ENCODE data around the gene ERAS.

The ERAS gene, protein sequence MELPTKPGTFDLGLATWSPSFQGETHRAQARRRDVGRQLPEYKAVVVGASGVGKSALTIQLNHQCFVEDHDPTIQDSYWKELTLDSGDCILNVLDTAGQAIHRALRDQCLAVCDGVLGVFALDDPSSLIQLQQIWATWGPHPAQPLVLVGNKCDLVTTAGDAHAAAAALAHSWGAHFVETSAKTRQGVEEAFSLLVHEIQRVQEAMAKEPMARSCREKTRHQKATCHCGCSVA

DNA sequence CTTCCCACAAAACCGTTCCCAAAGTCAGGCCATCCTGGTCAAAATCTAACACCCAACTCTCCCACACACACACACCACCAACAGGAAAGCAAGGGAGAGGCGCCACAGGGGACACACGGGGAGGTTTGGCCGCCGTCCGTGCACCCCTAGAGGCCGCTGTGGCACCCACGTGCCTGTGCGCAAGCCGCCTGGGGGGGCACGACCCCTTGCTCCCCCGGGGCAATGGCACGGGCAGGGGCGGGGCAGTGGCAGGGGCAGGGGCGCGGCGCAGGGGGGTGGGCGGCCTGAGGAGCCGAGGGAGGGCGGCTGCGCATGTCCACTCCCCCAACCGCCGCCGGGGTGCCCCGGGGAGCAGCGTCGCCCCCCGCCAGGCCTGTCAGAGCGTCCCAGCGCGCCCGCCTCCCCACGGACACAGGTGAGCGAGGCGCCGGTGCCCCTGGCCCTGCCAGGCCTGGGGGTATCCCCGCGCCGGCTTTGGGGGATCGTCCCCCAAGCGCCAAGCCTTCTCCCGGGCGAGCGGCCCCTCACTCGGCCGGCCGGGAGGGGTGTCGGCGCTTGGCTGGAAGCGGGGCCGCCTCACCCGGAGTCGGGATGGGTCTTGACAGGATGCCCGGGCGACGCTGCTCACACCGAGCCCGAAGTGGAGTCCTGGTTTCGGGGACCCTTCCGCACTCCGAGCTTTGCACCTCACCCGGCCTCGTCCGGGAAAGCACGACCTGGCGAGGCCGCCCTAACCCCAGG, at the start of gene ERAS:
ERAS (plus strand) TSS at position 379 of the 741 bp plus-strand sequence. CDS start 2,611 bp downstream, outside the sequence.
- no peak for DNase-seq

DNA sequence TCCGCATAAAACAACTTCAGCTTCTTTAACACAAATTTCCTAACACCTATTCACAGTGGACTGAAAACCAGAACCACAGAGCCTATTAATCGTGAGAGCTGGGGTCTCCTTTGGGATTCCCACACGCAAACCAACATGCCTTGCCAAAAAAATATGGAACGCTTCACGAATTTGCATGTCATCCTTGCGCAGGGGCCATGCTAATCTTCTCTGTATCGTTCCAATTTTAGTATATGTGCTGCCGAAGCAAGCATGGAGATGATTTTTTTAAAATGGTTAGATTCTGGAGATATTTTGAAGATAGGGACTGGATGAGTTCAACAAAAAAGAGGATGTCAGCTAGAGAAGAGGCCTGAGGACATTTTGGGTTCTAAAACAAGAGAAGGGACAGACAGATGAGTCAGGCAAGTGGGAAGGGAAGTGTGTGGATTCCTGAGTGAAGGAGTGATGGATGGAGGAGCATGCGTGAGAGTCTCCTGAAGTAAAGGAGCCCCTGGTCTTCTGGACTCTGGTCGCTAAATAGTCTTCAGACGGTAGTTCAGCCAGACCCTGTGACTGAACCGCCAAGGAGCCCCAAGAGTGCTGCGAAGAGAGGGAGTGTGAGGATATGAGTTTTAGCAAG, 49.4 kb upstream of the ERAS start:
- no peak for DNase-seq

DNA sequence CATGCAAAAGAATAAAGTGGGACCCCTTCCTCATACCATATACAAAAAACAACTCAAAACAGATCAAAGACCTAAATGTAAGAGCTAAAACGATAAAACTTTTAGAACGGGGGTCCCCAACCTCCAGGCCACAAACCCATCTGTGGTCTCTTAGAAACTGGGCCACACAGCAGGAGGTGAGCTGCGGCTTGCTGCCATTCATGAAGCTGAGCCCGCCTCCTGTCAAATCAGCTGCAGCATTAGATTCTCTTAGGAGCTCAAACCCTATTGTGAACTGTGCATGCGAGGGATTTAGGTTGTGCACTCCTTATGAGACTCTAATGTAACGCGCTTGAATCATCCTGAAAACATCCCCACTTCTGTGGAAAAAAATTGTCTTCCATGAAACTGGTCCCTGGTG, 46.9 kb upstream of the ERAS start:
- no peak for DNase-seq

DNA sequence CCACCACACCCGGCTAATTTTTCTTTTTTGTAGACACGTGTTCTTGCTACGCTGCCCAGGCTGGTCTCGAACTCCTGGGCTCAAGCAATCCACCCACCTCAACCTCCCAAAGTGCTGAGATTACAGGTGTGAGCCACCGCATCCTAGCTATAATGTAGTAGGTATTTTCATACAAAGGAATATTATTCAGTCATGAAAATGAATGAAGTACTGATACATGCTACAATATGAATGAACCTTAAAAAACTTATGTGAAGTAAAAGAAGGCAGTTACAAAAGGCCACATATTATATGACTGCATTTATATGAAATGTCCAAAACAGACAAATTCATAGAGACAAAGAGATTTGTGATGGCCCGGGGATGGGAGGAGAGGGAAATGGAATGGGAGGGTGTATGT, 44.6 kb upstream of the ERAS start:
- no peak for DNase-seq

DNA sequence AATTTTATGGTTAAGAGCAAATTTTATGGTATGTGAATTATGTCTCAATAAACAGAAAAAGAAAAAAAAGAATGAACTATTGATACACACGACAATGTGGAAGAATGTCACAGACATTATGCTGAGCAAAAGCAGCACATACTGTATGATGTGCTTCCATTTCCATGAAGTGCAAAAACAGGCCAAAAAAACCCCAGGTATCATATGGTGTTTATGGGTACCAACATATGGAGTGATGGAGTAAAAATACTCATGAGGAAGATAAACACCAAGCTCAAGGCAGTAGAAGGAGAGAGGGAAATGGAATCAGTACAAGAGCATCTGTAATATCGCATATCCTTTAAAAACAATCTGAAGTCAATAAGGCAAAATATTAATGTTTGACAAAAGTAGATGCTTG, 44.1 kb upstream of the ERAS start:
- DNase-seq: no peak

DNA sequence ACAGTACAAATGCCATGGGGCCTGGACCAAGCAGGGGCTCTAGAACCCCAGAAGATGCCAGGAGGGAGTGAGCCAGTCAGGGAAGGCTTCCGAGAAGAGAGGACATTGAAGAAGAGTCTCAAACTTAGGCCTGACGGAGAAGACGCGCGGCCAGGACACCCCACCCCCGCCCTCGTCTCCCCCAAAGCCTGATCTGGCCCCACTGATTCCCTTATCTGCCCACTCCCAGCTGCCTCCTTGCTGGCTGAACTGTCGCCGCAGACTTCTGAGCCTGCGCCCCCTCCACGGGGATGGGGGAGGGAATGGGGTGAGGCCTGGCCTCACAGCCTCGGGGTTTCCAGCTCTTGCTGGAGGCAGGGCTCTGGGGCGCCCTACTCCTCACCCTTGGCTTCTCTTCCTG, 43.5 kb upstream of the ERAS start:
- no peak for DNase-seq

DNA sequence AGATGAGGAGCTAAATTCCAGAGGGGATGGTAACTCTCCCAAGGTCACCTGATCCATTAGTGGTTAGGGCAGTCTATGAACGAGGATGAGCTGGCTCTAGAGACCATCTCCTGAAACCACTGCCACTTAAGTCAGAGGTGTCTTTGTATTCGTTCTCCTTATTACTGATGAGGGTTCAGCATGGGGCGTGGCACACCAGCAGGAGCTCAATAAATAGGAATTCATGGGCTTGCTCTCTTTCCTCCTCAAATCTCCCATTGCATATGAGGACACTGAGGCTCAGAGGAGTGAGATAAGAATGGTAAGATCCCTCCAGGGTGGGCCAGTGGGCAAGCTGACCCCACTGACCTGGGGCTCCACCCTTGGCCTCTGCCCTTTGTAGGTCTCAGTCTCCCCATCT, 41.6 kb upstream of the ERAS start:
- DNase-seq: no peak

DNA sequence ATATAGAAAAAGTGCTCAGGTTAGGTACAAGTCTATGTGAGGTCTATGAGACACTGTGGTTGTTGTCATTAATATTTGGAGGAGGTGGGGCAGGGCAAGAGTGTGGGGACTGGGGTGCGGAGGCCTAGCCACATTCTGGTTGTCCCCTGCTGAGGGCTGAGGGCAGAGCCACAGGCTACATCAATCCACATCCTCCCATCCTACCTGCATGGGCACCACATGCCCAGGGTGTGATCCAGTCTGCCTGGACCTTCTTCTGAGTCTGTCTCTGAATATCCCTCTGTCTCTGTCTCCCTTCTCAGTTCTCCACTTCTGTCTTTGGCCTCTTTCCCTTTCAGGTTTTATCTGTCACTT, 41.1 kb upstream of the ERAS start:
- no peak for DNase-seq

DNA sequence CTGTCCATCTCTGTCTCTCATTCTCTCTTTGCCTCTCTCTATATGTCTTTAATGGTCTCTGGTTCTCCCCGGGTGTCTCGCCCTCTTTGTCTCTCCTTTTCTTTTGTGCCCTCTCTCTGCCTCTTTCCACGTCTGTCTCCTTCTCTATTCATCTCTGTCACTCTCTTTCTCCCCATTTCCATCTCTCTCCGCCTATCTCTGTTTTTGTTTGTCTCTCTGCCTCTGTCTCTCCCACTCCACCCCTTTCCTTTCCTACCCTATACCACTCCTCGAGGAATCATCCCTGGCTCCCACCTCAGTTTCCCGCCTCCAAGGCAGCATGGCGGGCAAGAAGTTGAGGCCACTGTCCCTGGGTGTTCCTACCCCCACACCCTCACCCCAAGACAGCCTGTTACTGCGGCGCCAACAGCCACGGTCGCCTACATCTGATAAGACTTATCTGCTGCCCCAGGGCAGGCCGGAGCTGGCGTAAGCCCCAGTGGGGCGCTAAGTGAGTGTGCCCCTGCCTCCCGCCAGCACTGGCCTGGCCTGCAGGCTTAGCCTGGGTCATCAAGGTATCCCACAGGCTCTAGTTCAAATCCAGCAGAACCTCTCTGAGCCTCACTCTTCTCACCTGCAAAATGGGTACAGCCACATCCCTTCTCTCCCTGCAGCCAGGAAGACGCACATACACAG, 40.6 kb upstream of the ERAS start:
- no peak for DNase-seq

DNA sequence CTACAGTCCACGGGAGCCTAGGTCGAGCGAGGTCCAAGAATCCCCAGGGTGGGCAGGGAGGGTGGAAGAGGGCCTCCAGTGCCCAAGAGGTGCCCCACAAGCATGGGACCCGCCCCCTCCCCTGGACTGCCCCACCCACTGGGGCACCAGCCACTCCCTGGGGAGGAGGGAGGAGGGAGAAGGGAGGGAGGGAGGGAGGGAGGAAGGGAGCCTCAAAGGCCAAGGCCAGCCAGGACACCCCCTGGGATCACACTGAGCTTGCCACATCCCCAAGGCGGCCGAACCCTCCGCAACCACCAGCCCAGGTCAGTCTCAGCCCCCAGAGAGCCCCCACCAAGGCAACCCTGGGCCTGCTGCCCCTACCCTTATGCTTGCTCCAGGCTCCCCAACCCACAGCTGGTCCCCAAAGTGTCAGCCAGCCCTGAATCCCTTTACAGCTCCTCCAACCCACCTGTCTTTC, 39.9 kb upstream of the ERAS start, which contains the start of gene GATA1:
GATA1 (plus strand) TSS at position 250 of the 460 bp plus-strand sequence. CDS start 4,520 bp downstream, outside the sequence.
- no peak for DNase-seq

DNA sequence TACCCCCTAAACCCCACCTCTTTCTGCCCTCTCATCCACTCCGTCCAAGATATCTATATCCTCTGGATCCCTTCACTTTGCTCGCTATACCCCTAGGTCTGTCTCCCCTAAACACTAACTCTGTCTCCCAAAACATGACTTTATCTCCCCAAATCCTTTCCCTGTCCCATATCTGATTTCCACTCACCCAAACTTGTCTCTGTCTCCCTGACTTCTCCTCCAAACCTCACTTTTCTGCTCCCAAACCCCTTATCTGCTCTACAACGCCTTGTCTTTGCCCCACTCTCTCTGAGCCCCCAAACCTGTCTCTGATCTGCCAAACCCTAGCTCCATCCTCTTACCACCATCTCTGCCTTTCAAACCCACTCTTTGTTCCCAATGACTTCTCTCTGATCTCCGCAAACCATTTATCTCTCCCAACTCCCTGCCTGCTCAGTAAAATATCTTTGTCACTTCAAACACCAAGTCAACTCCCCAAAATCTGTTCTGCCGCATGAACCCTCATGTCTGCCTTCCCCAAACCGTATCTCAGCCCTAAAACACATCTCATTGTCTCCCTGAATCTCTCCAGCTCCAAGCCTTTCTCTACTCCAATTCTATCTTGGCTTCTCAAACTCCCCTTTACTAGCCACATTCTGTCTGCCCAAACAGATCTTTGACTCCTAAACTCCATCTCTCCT, 39.3 kb upstream of the ERAS start:
- DNase-seq: no peak

DNA sequence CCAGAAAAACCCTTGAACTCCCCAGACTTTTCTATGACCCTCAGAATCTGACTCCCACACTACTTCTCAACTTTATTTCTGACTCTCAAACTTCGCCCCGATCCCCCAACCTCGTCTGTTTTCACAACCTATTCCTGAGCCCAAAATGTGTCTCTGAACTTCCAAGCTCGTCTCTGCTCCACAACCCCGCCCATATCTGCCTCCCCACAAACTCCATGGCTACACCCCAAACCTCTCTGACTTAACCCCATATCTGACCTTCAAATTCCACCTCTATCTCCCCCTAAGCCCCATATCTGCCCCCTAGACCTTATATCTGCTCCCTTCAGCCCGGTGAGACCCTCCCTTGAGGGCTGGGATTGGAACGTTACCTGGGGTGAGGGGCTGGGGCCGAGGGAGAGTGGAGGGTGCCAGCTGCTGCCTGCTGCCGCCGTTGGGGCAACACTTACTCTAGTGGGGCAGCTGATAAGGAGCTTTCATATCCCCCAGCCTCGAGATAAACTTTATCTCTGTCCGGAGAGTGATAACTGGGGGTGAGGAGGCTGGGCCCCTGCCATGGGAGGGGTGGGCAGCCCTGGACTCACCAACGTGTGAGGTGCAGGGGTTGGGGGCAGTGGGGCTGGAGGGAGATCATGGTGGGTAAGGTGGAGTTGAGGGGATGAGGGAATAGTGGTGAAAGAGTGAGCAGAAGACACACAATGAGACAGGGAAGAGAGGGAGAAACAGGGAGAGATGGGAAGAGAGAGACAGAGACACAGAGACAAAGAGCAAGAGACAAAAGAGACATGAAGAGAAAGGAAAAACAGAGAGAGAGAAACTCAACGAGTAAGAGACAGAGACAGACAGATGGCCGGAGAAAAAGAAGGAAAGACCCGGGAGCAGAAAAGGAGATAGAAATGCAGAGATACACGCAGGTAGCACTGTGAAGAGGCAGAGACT, 38.5 kb upstream of the ERAS start:
- no peak for DNase-seq

DNA sequence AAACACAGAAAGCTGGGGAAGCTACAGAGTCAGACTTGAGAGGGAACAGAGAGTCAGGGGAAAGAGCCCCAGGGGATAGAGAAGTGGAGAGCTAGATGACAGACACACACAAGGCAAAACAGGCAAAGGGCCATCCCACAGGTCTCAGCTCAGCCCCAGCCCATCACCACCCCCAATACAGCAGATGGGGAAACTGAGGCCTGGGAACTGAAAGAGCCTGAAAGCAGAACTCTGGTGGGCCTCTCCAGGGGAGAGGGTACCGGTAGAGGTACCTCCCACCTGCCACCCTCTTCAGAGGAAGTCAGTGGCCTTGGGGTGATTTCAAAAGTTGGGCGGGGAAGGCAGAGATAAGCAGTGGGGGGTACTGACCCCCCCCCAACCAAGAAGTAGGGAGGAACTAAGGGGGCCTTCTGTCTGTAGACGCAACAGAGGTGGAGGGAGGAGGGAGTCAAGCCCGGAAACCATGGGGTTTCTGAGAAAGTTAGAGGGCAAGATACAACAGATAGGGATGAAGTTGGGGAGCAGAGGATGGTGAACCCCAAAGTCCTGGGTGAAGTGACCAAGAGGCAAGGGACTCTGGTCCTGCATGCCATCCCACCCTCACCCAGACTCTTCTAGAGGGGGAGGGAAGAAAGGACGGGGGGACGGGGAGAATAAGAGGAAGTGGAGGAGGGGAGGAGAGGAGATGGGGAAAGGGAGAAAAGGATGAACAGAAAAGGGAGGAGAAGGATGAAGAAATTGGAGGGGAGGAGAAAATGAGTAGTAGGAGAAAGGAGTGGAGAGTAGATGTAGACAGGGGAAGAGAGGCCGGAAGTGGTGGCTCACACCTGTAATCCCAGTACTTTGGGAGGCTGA, 36.7 kb upstream of the ERAS start:
- no peak for DNase-seq

DNA sequence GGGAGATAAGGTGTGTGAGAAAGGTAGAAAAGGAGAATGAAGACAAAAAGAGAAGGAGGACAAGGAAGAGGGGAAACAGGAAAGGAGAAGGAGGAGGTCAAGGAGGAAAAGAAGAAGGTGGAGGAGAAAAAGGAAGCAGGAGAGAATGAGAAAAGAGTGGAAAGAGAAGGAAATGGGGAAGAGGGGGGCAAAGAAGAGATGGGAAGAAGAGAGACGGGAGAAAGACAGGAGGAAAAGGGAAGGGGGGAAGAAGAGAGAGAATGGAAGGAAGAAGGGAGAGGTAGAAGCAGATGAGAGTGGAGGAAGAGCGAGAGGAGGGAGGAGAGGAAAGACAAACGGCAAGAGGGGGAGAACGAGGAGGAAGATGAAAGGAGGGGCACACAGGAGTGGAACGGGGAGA, 35.8 kb upstream of the ERAS start:
- DNase-seq: no peak

DNA sequence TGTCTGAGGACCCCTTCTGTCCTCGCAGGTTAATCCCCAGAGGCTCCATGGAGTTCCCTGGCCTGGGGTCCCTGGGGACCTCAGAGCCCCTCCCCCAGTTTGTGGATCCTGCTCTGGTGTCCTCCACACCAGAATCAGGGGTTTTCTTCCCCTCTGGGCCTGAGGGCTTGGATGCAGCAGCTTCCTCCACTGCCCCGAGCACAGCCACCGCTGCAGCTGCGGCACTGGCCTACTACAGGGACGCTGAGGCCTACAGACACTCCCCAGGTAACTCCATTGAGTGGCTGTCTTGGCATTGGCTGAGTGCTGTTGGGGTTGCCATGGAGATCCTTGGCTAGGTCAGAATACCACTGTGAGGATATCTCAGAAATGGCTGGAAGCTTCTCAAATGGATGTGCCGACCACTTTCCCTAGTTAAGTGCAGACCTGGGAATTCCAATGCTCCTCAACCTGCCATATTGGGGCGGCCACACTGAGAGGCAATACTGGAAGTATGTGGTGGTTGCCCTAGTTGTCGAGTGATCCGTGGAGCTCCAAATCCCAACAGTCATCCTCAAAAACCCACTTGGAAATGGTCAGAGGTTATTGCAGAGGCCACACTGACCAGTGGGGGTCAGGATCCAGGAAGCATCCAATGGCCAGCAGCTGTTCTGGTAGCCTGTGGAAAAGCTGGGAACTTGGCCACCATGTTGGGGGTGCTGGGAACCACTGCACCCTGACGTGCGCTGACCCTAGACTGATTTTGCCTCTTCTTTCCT, 35.1 kb upstream of the ERAS start:
- no peak for DNase-seq

DNA sequence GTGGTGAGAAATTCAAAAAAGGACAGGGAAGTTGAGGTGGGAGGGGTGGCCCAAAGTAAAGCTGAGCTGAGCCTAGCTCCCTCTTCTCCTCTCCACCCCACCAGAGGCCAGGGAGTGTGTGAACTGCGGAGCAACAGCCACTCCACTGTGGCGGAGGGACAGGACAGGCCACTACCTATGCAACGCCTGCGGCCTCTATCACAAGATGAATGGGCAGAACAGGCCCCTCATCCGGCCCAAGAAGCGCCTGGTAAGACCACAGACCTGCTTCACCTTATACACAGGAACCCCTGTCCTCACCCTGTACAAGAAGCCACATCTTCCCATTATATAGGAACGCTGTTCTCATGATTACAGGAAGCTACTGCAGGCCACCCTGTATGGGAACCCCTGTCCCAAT, 34.1 kb upstream of the ERAS start:
- no peak for DNase-seq

DNA sequence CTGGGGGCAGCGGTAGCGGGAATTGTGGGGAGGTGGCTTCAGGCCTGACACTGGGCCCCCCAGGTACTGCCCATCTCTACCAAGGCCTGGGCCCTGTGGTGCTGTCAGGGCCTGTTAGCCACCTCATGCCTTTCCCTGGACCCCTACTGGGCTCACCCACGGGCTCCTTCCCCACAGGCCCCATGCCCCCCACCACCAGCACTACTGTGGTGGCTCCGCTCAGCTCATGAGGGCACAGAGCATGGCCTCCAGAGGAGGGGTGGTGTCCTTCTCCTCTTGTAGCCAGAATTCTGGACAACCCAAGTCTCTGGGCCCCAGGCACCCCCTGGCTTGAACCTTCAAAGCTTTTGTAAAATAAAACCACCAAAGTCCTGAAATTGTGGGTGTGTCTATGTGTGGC, 32.4 kb upstream of the ERAS start:
- no peak for DNase-seq

DNA sequence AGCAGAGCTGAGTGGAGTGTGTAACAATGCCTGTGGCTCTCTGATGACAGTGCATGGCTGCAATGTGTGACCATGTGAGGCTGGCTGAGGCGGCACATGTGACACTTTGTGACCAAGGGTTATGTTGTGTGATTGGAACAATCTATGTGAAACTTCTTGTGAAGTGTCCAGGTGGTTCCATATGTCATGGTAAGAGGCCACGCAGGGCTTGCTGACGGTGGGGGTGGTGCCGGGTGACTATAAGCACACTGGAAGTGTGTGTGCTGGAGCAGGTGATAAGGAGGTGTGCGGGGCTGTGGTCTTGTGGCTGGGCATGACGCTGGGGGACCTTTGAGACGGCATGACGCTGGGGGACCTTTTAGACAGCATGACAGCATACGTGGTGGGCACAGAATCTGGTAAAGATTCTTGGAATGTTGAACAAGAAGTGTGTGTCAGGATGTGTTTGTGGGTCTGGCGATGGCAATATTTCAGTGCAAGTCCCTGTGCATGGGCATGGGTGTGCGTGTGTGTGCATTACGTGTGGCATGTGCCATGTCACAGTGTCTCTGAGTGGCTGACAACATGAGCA, 31.9 kb upstream of the ERAS start:
- DNase-seq: no peak

DNA sequence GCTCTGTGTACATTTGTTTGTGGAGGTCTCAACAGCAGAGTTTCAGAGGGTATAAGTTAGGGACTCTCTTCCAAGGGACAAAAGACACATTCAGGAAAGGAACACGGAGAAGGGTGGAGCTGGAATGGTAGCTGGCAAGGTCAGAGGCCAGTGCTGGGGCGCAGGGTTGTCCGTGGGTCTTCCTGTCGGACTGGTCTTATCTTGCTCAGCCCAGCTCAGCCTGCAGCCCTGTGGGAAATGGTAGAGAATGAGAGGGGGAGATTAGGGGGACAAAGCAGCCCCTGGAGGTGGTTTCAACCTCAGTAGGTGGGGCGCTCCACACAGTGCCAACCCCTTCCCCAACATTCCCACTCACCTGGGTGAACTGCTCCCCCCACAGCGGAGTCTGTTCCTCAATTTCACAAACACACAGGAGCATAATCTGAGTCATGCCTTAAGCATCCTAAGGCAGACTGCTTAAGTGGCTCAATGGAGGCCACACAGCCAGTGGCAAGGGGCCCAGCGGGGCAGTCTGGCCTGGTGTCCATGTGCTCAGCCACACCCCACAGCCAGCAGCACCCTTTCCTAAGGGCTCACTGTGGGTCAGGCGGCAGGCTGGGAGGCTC, 31.3 kb upstream of the ERAS start:
- no peak for DNase-seq
